ENCODE results near the gene GATA6. TPM values are rescaled to one million over a fixed set of nuclear protein-coding genes. Genes with fewer than 3 reads are reported as not detected.

The GATA6 gene
- total and polyA plus RNA-seq, 10 of the 15 experiments (the other 5 are each of a cell fraction or from before 2014, with no cell fraction given), result 0.04 to 0.05 TPM; not detected in 8

- no peak overlapping the region for H3K9ac ChIP-seq (ENCODE audit: control insufficient read depth, insufficient read depth, low read length)
- H3K27me3 ChIP-seq (replicated peaks in 1 of 2; ENCODE audit: control insufficient read depth in 2 of 2, insufficient read depth in 2 of 2, low read length in 1 of 2), result no peaks in the 10 kb centered on the region; a peak in 1 of 4 replicates
- no peaks in the 10 kb centered on the region for H3K4me1 ChIP-seq (ENCODE audit: control insufficient read depth, insufficient read depth, low read length)
- no peak overlapping the region for H3K27ac ChIP-seq (ENCODE audit: control insufficient read depth, insufficient read depth)
- H3K79me2 ChIP-seq (ENCODE audit: control insufficient read depth, insufficient read depth, low read length), result no peaks in the 10 kb centered on the region
- intact Hi-C loops (cut with micrococcal nuclease; ENCODE audit: unreplicated experiment) (no loop called here), in situ Hi-C loops (cut with MboI) (no loop called here)
- WGBS (ENCODE audit: insufficient coverage, insufficient replicate concordance, low lambda C conversion rate, missing lambda C conversion rate), result 43% methylated on average over 7 of the region's 7 CpGs
- no peak overlapping the region for H3K4me3 ChIP-seq
- H3K4me2 ChIP-seq (ENCODE audit: control insufficient read depth, insufficient read depth), result no peak overlapping the region
- no peak for TF ChIP-seq RAD51 (IDR thresholded peaks at IDR 0.05)
- no peak for TF ChIP-seq MYB (IDR thresholded peaks at IDR 0.05; ENCODE audit: borderline replicate concordance, low read depth, low read length)
- no peak for TF ChIP-seq ZNF274 (IDR thresholded peaks at IDR 0.05; ENCODE audit: insufficient read depth, insufficient read length)
- no peak for TF ChIP-seq ZSCAN29 (IDR thresholded peaks at IDR 0.05)
- no peak for TF ChIP-seq BCL3 (IDR thresholded peaks at IDR 0.05; ENCODE audit: borderline replicate concordance, insufficient read depth, low read depth, low read length, poor library complexity, severe bottlenecking)
- TF ChIP-seq KLF5 (IDR thresholded peaks at IDR 0.05; ENCODE audit: partially characterized antibody), result no peak
- no peak for TF ChIP-seq PML (IDR thresholded peaks at IDR 0.05; ENCODE audit: low read length)
- TF ChIP-seq MYC (IDR thresholded peaks at IDR 0.05; ENCODE audit: insufficient read depth, insufficient read length, insufficient replicate concordance, low read length, severe bottlenecking), result no peak
- no peak for TF ChIP-seq PBX3 (IDR thresholded peaks at IDR 0.05; ENCODE audit: insufficient replicate concordance, low read depth, low read length)
- TF ChIP-seq ASH2L (IDR thresholded peaks at IDR 0.05; ENCODE audit: borderline replicate concordance, low read depth), result no peak
- no peak for TF ChIP-seq NFIC (IDR thresholded peaks at IDR 0.05; ENCODE audit: low read depth, low read length)
- POLR2A ChIA-PET, result no interaction called here
- no peak overlapping the region for H2AFZ ChIP-seq (ENCODE audit: control insufficient read depth, low read depth, low read length)
- H3K9me3 ChIP-seq (replicated peaks; ENCODE audit: control insufficient read depth, insufficient read depth, low read length), result no peaks in the 10 kb centered on the region
- CTCF ChIA-PET, result no interaction called here
- SMC1A ChIA-PET (ENCODE audit: uncharacterized antibody, unreplicated experiment), result interaction anchor here (1.0 kb wide), 1 partner anchor 15 kb away, joined by 3 read pairs; no protein-coding TSS in a partner anchor
- ATAC-seq (no peak), FAIRE-seq (no peak), DNase-seq (ENCODE audit: low read depth, low spot score) (no peak)
- RAD21 ChIA-PET (ENCODE audit: unreplicated experiment), result no interaction called here
- H4K20me1 ChIP-seq (ENCODE audit: control insufficient read depth, insufficient read depth), result no peaks in the 10 kb centered on the region
- H3K36me3 ChIP-seq (ENCODE audit: control insufficient read depth in 2 of 2, insufficient read depth in 2 of 2, low read length in 1 of 2), result no peaks in the 10 kb centered on the region
- BruUV-seq (replicated peaks), result no TSS peak
These were observed 28.8 kb downstream of the GATA6 start for GRCh38 chr18:22198163-22198562.

Measured in GM12878 (cell line).